ENCODE data around the gene ZBTB43.

- TF ChIP-seq CTCF (IDR thresholded peaks at IDR 0.05; ENCODE audit: poor library complexity, severe bottlenecking) (no peak), EP300 (conservative IDR thresholded peaks at IDR 0.05; ENCODE audit: poor library complexity, severe bottlenecking) (no peak), SMC3 (conservative IDR thresholded peaks at IDR 0.05; ENCODE audit: poor library complexity) (no peak), EZH2 (IDR thresholded peaks at IDR 0.05; ENCODE audit: borderline replicate concordance, insufficient read depth, low read length, poor library complexity, severe bottlenecking) (no peak), POLR2AphosphoS5 (IDR thresholded peaks at IDR 0.05) (no peak), RAD21 (conservative IDR thresholded peaks at IDR 0.05) (no peak), REST (IDR thresholded peaks at IDR 0.05; ENCODE audit: borderline replicate concordance) (no peak), TAF1 (IDR thresholded peaks at IDR 0.05; ENCODE audit: low read depth) (no peak), MXI1 (conservative IDR thresholded peaks at IDR 0.05; ENCODE audit: poor library complexity, severe bottlenecking) (no peak)
These were observed 4.2 kb downstream of the ZBTB43 start for GRCh38 chr9:126809068-126809467.

Measured in neural cell (in vitro differentiated cells).